Measurements from ENCODE around the gene TMEM164. TPM values are rescaled to one million over a fixed set of nuclear protein-coding genes. Genes with fewer than 3 reads are reported as not detected.

The TMEM164 gene
- total RNA-seq, 2 experiments from 2014 or later, result 10.9 to 11.5 TPM

- no peak overlapping the region for H3K27ac Mint-ChIP-seq
- TF ChIP-seq, protein P1, sequence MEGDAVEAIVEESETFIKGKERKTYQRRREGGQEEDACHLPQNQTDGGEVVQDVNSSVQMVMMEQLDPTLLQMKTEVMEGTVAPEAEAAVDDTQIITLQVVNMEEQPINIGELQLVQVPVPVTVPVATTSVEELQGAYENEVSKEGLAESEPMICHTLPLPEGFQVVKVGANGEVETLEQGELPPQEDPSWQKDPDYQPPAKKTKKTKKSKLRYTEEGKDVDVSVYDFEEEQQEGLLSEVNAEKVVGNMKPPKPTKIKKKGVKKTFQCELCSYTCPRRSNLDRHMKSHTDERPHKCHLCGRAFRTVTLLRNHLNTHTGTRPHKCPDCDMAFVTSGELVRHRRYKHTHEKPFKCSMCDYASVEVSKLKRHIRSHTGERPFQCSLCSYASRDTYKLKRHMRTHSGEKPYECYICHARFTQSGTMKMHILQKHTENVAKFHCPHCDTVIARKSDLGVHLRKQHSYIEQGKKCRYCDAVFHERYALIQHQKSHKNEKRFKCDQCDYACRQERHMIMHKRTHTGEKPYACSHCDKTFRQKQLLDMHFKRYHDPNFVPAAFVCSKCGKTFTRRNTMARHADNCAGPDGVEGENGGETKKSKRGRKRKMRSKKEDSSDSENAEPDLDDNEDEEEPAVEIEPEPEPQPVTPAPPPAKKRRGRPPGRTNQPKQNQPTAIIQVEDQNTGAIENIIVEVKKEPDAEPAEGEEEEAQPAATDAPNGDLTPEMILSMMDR (IDR thresholded peaks at IDR 0.05), result no peak
- no peaks in the 10 kb centered on the region for H3K27me3 Mint-ChIP-seq
- ATAC-seq, result no peak
- no peak overlapping the region for H3K4me3 Mint-ChIP-seq
- ChIA-PET POLR2A (no interaction called here), CTCF (interaction anchor here (1.2 kb wide), 1 partner anchor 38 kb away, joined by 3 read pairs; no protein-coding TSS in a partner anchor)
- H3K4me1 Mint-ChIP-seq (ENCODE audit: low read depth), result peaks cover 13% of the 10 kb centered on the region
- no peak for DNase-seq
- no peaks in the 10 kb centered on the region for H3K9me3 Mint-ChIP-seq
- H3K36me3 Mint-ChIP-seq (ENCODE audit: low read depth), result peaks cover 3% of the 10 kb centered on the region
- intact Hi-C loops (cut with micrococcal nuclease), result no loop called here
These were observed 56.5 kb downstream of the TMEM164 start for GRCh38 chrX:110059410-110059809.

DNA sequence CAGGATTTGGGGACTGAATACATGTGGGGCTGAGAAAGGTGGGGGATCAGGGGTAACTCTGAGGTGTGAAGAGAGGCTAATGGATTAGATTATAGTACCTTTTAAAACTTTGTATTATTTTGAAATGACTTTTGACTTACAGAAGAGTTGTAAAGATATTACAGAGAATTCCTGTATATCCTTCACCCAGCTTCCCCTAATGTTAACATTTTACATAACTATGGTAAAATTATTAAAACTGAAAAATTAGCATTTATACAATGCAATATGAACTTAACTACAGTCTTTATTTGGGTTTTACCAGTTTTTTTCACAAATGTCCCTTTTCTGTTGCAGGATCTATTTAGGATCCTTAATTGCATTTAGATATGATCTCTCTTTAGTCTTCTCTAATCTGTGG, 57.4 kb downstream of the TMEM164 start:
- Mint-ChIP-seq H3K36me3 (ENCODE audit: low read depth) (peaks cover 3% of the 10 kb centered on the region), H3K27me3 (no peaks in the 10 kb centered on the region), H3K27ac (no peak overlapping the region), H3K4me3 (no peak overlapping the region), H3K9me3 (no peaks in the 10 kb centered on the region), H3K4me1 (ENCODE audit: low read depth) (peaks cover 13% of the 10 kb centered on the region)
- ATAC-seq (no peak), DNase-seq (no peak)
- POLR2A ChIA-PET, result no interaction called here
- TF ChIP-seq, protein P1 (IDR thresholded peaks at IDR 0.05), result no peak
- intact Hi-C loops (cut with micrococcal nuclease), result no loop called here
- CTCF ChIA-PET, result interaction anchor here (1.2 kb wide), 1 partner anchor 39 kb away, joined by 3 read pairs; no protein-coding TSS in a partner anchor

DNA sequence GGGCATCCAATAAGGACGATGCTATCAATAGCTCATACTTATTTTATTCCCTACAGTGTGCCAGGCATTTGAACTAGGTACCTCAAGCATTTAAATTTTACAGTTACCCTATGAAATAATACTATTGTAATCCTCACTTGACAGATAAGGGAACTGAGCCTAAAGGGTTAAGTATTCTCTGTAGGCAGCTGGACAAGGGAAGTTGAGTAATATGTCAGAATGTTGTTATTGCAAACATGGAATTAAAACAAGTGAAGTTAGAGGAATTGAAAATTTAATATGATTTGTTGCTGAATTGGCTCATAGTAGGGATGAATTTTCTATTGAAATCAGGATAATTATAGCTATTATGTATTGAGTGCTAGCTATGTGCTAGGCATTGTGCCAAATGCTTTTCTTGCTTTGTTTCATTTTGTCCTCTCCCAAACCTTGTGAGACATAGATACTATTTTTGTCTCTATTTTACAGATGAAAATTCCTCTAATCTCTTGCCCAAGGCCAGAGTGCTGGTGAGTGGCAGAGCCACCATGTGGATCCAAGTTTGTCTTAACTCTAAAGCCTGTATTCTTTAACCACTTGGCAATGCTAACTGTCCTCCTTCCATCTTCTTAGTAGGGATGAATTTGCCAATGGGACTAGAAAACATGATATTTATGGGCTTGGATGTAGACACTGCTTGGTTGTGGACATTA, 58.1 kb downstream of the TMEM164 start:
- no peaks in the 10 kb centered on the region for H3K9me3 Mint-ChIP-seq
- POLR2A ChIA-PET, result no interaction called here
- TF ChIP-seq, protein P1 (IDR thresholded peaks at IDR 0.05), result no peak
- CTCF ChIA-PET, result no interaction called here
- peaks cover 3% of the 10 kb centered on the region for H3K36me3 Mint-ChIP-seq (ENCODE audit: low read depth)
- DNase-seq (no peak), ATAC-seq (no peak)
- no peak overlapping the region for H3K27ac Mint-ChIP-seq
- peaks cover 8% of the 10 kb centered on the region for H3K4me1 Mint-ChIP-seq (ENCODE audit: low read depth)
- no peak overlapping the region for H3K4me3 Mint-ChIP-seq
- no peaks in the 10 kb centered on the region for H3K27me3 Mint-ChIP-seq
- intact Hi-C loops (cut with micrococcal nuclease), result no loop called here

DNA sequence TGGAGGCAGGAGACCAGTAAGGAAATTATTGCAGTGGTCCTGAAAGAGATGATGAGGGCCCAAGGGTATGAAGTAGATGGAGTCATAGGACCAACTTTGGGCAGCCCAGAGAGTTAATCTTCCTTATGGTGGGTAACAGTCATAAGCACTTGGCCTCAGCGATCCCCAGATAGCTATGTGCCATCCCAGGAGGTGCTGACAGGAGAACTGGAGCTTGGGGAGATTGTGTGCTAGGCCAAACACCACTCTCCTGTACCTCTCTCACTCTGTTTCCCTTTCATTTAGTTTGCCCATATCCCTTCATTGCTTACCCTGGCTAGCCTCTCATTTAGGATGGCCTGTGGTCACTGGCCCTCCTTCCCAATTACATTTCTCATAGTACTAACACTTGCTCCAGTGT, 60.0 kb downstream of the TMEM164 start:
- DNase-seq, result no peak
- POLR2A ChIA-PET, result no interaction called here

More for the DNA sequence above, 60.0 kb downstream of the TMEM164 start:
- H3K27me3 Mint-ChIP-seq, result no peaks in the 10 kb centered on the region
- intact Hi-C loops (cut with micrococcal nuclease), result no loop called here
- TF ChIP-seq, protein P1 (IDR thresholded peaks at IDR 0.05), result no peak
- CTCF ChIA-PET, result interaction anchor here (0.9 kb wide), 1 partner anchor 93 kb away, joined by 3 read pairs; no protein-coding TSS in a partner anchor
- no peak for ATAC-seq
- H3K27ac Mint-ChIP-seq, result no peak overlapping the region
- H3K9me3 Mint-ChIP-seq, result no peaks in the 10 kb centered on the region
- no peak overlapping the region for H3K4me3 Mint-ChIP-seq
- H3K4me1 Mint-ChIP-seq (ENCODE audit: low read depth), result peaks cover 2% of the 10 kb centered on the region
- no peaks in the 10 kb centered on the region for H3K36me3 Mint-ChIP-seq (ENCODE audit: low read depth)

Measured in activated CD8-positive, alpha-beta T cell treated with anti-CD3 and anti-CD28 coated beads for 36 hours (primary cell).